Prostate gland (tissue), 2 donors: ENCODE data around the gene CRIP1. TPM values are rescaled to one million over a fixed set of nuclear protein-coding genes. Genes with fewer than 3 reads are reported as not detected.

ENCODE experiments used
- DNase-seq: peaks from one replicate; pipeline ENCODE4 v3.0.0-alpha.2; 2019; ENCODE audit warnings: low spot score
- H3K27ac ChIP-seq, 2 donors: fragments of 200-600 bp; sonication (generic); 2 replicates each; pipeline ENCODE4 v1.5.1; 2017 to 2019
- H3K27me3 ChIP-seq: fragments of 200-600 bp; sonication (generic); replicated peaks from 2 replicates; pipeline ENCODE4 v1.5.1; 2019; ENCODE audit not compliant: insufficient read depth
- H3K36me3 ChIP-seq, 2 donors: fragments of 200-600 bp; sonication (generic); 1 replicate in 1 of 2; 2 replicates in 1 of 2; pipeline versions ENCODE4 v1.5.1 to v1.8.1; 2017 to 2019
- H3K4me1 ChIP-seq: fragments of 200-600 bp; sonication (generic); replicated peaks from 2 replicates; pipeline ENCODE4 v1.5.1; 2019
- H3K4me3 ChIP-seq, 2 donors: fragments of 200-600 bp; sonication (generic); 2 replicates each; pipeline ENCODE4 v1.5.1; 2017 to 2019
- H3K9me3 ChIP-seq: fragments of 200-600 bp; sonication (generic); 2 replicates; pipeline ENCODE4 v1.5.1; 2017
- POLR2A ChIP-seq: fragments of 450-650 bp; IDR thresholded peaks from one replicate; pipeline ENCODE4 v1.6.1; 2016; ENCODE audit warnings: antibody characterized with exemption, mild to moderate bottlenecking
- POLR2AphosphoS5 ChIP-seq: sonication (generic); formaldehyde crosslinking; IDR thresholded peaks from one replicate; pipeline ENCODE4 v1.6.1; 2017; ENCODE audit warnings: antibody characterized with exemption
- WGBS: methylation state at CpG from one replicate; pipeline ENCODE4 v1.1.5; 2018; 5-methylcytosine and 5-hydroxymethylcytosine counted together
- intact Hi-C: fragments of 100-400 bp; cut with DNase I; formaldehyde crosslinking; loops from one replicate; pipeline ENCODE4 v1.14.2; 2022
- total RNA-seq, 2 donors: library from RNA; depleted of rRNA; stranded (reverse); fragments of >200 nt; gene quantifications; one replicate each; pipeline ENCODE4 v1.1.0, GENCODE V29; 2016
- TF ChIP-seq, protein P1 (sequence below), 4 experiments: fragments of 200-600 bp in 2 of 4; fragments of 450-650 bp in 2 of 4; sonication (generic) in 2 of 4; IDR thresholded peaks; 1 replicate in 3 of 4; 2 replicates in 1 of 4; pipeline ENCODE4 v1.5.1; 2016 to 2019; ENCODE audit warnings: antibody characterized with exemption in 4 of 4, mild to moderate bottlenecking in 2 of 4, moderate library complexity in 2 of 4

CRIP1 gene
- total RNA-seq, 2 donors from 2014 or later: 4.2 to 22.0 TPM

DNA sequence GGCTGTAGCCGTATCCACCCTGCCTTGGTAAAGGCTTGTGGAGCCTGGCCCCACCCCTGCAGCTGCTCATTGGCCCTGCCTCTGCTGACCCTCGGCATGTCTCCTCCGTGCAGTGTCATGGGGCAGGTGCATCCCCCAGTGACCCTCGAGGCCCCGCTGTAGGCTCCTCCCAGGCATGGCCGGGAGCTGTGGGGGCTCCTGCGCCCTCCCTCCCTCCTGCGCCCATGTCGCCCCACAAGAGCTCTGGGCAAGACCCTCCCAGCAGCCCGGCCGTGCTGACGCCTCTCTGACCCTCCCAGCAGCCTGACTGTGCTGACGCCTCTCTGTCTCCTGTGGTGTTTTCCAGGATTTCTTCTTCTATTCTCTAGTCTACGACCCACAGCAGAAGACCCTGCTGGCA, 32.8 kb upstream of the CRIP1 start:
- no peaks in the 10 kb centered on the region for H3K4me1 ChIP-seq
- no peaks in the 10 kb centered on the region for H3K27me3 ChIP-seq
- no peak overlapping the region for H3K4me3 ChIP-seq
- intact Hi-C loops: no loop called here
- peaks cover 4 to 7% of the 10 kb centered on the region in 2 donors for H3K36me3 ChIP-seq
- no peaks in the 10 kb centered on the region for H3K9me3 ChIP-seq
- no peak overlapping the region for H3K27ac ChIP-seq
- no peak for DNase-seq
- TF ChIP-seq POLR2AphosphoS5 (no peak), POLR2A (no peak)
- TF ChIP-seq, protein P1, sequence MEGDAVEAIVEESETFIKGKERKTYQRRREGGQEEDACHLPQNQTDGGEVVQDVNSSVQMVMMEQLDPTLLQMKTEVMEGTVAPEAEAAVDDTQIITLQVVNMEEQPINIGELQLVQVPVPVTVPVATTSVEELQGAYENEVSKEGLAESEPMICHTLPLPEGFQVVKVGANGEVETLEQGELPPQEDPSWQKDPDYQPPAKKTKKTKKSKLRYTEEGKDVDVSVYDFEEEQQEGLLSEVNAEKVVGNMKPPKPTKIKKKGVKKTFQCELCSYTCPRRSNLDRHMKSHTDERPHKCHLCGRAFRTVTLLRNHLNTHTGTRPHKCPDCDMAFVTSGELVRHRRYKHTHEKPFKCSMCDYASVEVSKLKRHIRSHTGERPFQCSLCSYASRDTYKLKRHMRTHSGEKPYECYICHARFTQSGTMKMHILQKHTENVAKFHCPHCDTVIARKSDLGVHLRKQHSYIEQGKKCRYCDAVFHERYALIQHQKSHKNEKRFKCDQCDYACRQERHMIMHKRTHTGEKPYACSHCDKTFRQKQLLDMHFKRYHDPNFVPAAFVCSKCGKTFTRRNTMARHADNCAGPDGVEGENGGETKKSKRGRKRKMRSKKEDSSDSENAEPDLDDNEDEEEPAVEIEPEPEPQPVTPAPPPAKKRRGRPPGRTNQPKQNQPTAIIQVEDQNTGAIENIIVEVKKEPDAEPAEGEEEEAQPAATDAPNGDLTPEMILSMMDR (IDR thresholded peaks at IDR 0.05): no peak
- 88% methylated on average over 14 of the region's 14 CpGs for WGBS

DNA sequence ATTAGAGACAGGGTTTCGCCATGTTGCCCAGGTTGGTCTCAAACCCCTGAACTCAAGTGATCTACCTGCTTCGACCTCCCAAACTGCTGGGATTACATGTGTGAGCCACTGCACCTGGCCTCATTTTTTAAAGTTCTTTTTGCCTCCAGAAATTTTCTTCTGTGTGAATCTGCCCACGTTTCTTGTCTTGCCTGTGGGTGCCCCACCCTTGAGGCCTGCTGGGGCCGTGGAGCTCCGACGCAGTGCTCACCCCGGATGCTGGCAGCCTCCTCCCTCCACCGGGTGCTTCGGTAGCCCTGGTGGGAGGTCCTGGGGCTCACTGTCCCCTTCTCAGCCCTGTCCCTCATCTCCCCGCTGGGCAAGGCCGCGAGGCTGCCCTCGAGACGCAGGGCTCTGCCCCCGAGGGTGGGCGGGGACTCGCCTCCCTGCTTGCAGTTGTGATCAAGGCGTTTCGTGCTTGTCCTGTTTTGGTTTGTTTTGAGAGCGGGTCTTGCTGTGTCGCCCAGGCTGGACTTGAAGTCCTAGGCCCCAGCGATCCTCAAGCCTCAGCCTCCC, 31.5 kb upstream of the CRIP1 start:
- peaks cover 4 to 7% of the 10 kb centered on the region in 2 donors for H3K36me3 ChIP-seq

DNA sequence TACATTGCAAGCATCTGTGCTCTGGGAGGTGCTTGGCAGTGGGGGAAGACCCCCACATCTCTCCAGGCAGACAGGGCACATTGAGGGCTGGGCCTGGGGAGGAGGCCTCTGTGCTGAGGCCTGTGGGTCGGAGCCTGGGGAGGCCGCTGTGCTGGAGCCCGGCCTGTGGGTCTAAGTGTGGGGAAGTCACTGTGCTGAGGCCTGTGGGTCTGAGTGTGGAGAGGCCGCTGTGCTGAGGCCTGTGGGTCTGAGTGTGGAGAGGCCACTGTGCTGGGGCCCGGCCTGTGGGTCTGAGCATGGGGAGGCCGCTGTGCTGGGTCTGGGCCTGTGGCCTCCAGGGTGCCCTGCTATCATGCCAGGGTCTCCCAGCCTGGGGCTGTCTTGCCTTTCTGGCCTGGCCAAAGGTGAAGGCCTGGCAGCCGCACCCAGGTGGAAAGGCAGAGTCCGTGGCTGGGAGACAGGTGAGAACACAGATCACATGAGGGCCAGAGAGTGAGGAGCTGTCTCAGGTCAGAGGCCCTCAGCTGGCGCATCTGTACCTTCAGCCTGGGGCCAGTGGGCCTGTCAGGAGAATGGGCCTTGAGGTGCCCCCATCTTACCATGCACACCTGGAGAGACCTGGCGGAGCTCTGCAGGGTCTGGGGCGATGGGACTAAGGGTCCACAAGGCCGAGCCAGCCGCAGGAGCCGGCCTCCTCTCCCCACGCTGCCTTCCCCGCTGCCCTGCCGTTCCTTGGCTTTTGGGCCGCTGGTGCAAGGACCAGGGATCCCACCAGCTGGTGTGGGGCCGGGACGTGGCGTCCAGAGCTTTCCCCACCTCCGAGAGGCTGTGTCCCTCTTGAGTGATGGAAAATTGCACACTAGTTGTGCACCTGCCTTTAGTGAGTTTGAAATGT, 30.7 kb upstream of the CRIP1 start:
- H3K27me3 ChIP-seq: no peaks in the 10 kb centered on the region
- H3K36me3 ChIP-seq: peaks cover 4% of the 10 kb centered on the region in 2 donors
- no peak overlapping the region for H3K27ac ChIP-seq
- no peaks in the 10 kb centered on the region for H3K4me1 ChIP-seq
- TF ChIP-seq POLR2AphosphoS5 (no peak), POLR2A (no peak)
- 84% methylated on average over 18 of the region's 22 CpGs for WGBS
- DNase-seq: no peak
- no peak overlapping the region for H3K4me3 ChIP-seq
- intact Hi-C loops: no loop called here
- H3K9me3 ChIP-seq: no peaks in the 10 kb centered on the region

More for the DNA sequence above, 31.5 kb upstream of the CRIP1 start:
- Histone ChIP-seq H3K9me3 (no peaks in the 10 kb centered on the region), H3K27me3 (no peaks in the 10 kb centered on the region), H3K4me1 (no peaks in the 10 kb centered on the region), H3K4me3 (no peak overlapping the region), H3K27ac (no peak overlapping the region)
- no peak for DNase-seq
- WGBS: 87% methylated on average over 22 of the region's 22 CpGs
- intact Hi-C loops: no loop called here
- TF ChIP-seq POLR2A (no peak), POLR2AphosphoS5 (no peak)
- TF ChIP-seq, protein P1 (IDR thresholded peaks at IDR 0.05): no peak

DNA sequence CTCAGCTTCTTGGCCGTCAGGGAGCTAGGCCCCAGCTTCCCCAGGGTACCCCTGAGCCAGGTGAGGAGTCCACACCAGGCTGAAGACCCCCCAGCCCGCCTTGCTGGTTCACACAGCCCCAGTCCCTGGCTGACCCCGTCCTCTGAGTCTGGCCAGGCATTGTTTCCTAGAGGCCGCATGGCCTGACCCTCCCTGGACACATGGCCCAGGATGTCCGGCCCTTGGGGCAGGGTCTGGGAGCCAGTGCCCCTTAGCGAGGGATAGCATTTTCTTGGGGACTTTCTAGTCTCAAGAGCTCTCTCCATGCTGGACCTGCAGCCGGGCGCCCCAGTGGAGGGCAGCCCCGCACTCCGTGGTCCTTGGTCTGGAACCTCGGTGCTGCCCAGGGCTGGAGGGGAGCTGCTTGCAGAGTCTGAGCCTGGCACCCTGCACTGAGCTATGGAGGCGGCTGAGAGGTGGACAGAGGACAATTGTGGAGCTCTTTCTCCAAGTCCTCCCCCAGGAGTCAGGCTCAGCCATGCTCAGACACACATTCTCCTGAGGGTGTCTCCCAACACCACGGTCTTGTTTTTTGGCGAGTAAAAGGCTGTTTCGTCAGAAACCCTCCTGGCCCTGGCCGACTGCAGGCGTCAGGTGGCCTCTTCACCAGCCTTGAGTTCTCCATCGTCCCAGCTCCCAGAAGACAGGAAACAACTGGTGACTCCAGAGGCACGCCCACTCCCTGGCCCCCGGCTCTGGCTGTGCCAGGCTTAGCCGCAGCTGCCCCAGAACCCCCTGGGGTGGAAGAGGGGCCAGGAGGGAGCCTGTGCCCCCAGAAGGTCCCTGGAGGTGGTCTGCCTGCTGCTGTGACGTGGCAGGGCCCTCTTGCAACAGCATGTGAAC, 29.7 kb upstream of the CRIP1 start:
- no peaks in the 10 kb centered on the region for H3K4me1 ChIP-seq
- DNase-seq: no peak
- intact Hi-C loops: no loop called here
- no peak overlapping the region for H3K4me3 ChIP-seq
- H3K27ac ChIP-seq: no peak overlapping the region
- no peaks in the 10 kb centered on the region for H3K9me3 ChIP-seq
- 83% methylated on average over 21 of the region's 22 CpGs for WGBS
- H3K27me3 ChIP-seq: no peaks in the 10 kb centered on the region
- TF ChIP-seq POLR2AphosphoS5: no peak
- no peak for TF ChIP-seq POLR2A
- TF ChIP-seq, protein P1 (IDR thresholded peaks at IDR 0.05): no peak
- H3K36me3 ChIP-seq: no peaks in the 10 kb centered on the region

DNA sequence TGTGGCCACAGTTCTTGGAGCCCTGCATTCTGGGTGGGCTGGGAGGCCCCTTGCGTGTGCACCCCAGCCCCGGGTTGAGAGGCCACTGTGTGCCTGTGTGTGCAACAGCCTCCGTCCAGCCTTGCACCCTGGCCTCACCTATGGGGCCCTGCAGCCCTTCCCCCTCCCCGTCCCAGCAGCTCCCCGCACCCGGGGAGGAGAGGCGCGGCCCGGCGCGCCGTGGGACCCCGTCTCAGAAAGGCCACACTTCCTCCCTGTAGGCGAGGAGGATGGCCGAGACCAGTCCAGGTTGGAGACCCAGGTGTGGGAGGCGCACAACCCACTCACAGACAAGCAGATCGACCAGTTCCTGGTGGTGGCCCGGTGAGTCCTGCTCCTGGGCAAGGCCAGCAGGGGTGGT, 28.7 kb upstream of the CRIP1 start:
- intact Hi-C loops: no loop called here
- WGBS: 84% methylated on average over 18 of the region's 18 CpGs
- no peak overlapping the region for H3K27ac ChIP-seq
- H3K27me3 ChIP-seq: no peaks in the 10 kb centered on the region
- H3K4me3 ChIP-seq: no peak overlapping the region
- no peak for DNase-seq
- no peaks in the 10 kb centered on the region for H3K4me1 ChIP-seq
- no peaks in the 10 kb centered on the region for H3K36me3 ChIP-seq
- TF ChIP-seq, protein P1 (IDR thresholded peaks at IDR 0.05): no peak
- no peak for TF ChIP-seq POLR2AphosphoS5
- TF ChIP-seq POLR2A: no peak
- no peaks in the 10 kb centered on the region for H3K9me3 ChIP-seq
